WERI-Rb-1 (cell line): Measurements from ENCODE around the gene ZNF787.
"Not testable (repeated sequence)": the region's sequence is repeated elsewhere in the genome, so short reads cannot be mapped to it uniquely, and the experiment has no call there.

ENCODE experiments used
- DNase-seq: peaks from one replicate; pipeline ENCODE4 v3.0.0-alpha.2; 2020
- H3K27ac ChIP-seq: fragments of 250-450 bp; sonication (Bioruptor Pico); 2 replicates; pipeline ENCODE4 v1.5.1; 2020; ENCODE audit warnings: mild to moderate bottlenecking, moderate library complexity
- H3K27me3 ChIP-seq: fragments of 250-450 bp; sonication (Bioruptor Pico); 2 replicates; pipeline ENCODE4 v1.5.1; 2021; ENCODE audit warnings: mild to moderate bottlenecking, low read depth, moderate library complexity; ENCODE audit not compliant: insufficient read depth, severe bottlenecking
- H3K36me3 ChIP-seq: fragments of 250-450 bp; sonication (Bioruptor Pico); 2 replicates; pipeline ENCODE4 v1.5.1; 2020; ENCODE audit warnings: mild to moderate bottlenecking, moderate library complexity
- H3K4me3 ChIP-seq: 2 replicates; pipeline ENCODE4 v1.5.1; 2011; ENCODE audit warnings: low read depth, mild to moderate bottlenecking, control low read depth, low read length
- H3K9me3 ChIP-seq: fragments of 250-450 bp; sonication (Bioruptor Pico); 2 replicates; pipeline ENCODE4 v1.5.1; 2021; ENCODE audit warnings: mild to moderate bottlenecking, moderate library complexity; ENCODE audit not compliant: severe bottlenecking
- CTCF ChIP-seq: IDR thresholded peaks from 2 replicates; pipeline ENCODE4 v1.5.1; 2011; ENCODE audit warnings: low read depth, mild to moderate bottlenecking, control low read depth, inconsistent platforms, low read length

Gene ZNF787

GRCh38 chr19:56155124-56155687 is 34.1 kb upstream of the ZNF787 start:
- no peak overlapping the region for H3K27ac ChIP-seq

GRCh38 chr19:56153507-56153906 is 32.4 kb upstream of the ZNF787 start:
- DNase-seq = peak; percentile 54
- no peak for TF ChIP-seq CTCF

More at GRCh38 chr19:56155124-56155687, 34.1 kb upstream of the ZNF787 start:
- Histone ChIP-seq H3K36me3 (peaks cover 32% of the 10 kb centered on the region), H3K27me3 (no peaks in the 10 kb centered on the region), H3K4me3 (no peak overlapping the region), H3K9me3 (peaks cover 2% of the 10 kb centered on the region)
- peak; percentile 66 for DNase-seq
- peak; percentile 87 for TF ChIP-seq CTCF

GRCh38 chr19:56152644-56153043 is 31.5 kb upstream of the ZNF787 start:
- H3K4me3 ChIP-seq = no peak overlapping the region
- peak; percentile 19 for DNase-seq
- no peak for TF ChIP-seq CTCF
- H3K9me3 ChIP-seq = peaks cover 2% of the 10 kb centered on the region
- no peaks in the 10 kb centered on the region for H3K27me3 ChIP-seq
- peaks cover 34% of the 10 kb centered on the region for H3K36me3 ChIP-seq
- peak overlapping the region; percentile 57 for H3K27ac ChIP-seq

More at GRCh38 chr19:56153507-56153906, 32.4 kb upstream of the ZNF787 start:
- Histone ChIP-seq H3K27me3 (no peaks in the 10 kb centered on the region), H3K4me3 (no peak overlapping the region), H3K36me3 (peaks cover 29% of the 10 kb centered on the region), H3K9me3 (peaks cover 2% of the 10 kb centered on the region), H3K27ac (peak overlapping the region; percentile 57)

- H3K27me3 ChIP-seq = no peaks in the 10 kb centered on the region
- no peak overlapping the region for H3K4me3 ChIP-seq
- TF ChIP-seq CTCF = no peak
- H3K36me3 ChIP-seq = peaks cover 31% of the 10 kb centered on the region
- DNase-seq = no peak
- H3K27ac ChIP-seq = no peak overlapping the region
- peaks cover 2% of the 10 kb centered on the region for H3K9me3 ChIP-seq
Measured at GRCh38 chr19:56150358-56150757, 29.3 kb upstream of the ZNF787 start.

- H3K27ac ChIP-seq = no peak overlapping the region
- H3K4me3 ChIP-seq = no peak overlapping the region
- no peak for TF ChIP-seq CTCF
- peaks cover 2% of the 10 kb centered on the region for H3K9me3 ChIP-seq
- no peaks in the 10 kb centered on the region for H3K27me3 ChIP-seq
- no peak for DNase-seq
- H3K36me3 ChIP-seq = peaks cover 26% of the 10 kb centered on the region
Measured at GRCh38 chr19:56149656-56150038, 28.6 kb upstream of the ZNF787 start.

GRCh38 chr19:56148955-56149655 is 28.0 kb upstream of the ZNF787 start:
- not testable (repeated sequence) for H3K4me3 ChIP-seq, H3K27me3 ChIP-seq, H3K9me3 ChIP-seq, H3K27ac ChIP-seq, DNase-seq
- peaks cover 21% of the 10 kb centered on the region for H3K36me3 ChIP-seq
